Measurements from ENCODE around the gene NFKBIZ.

DNA sequence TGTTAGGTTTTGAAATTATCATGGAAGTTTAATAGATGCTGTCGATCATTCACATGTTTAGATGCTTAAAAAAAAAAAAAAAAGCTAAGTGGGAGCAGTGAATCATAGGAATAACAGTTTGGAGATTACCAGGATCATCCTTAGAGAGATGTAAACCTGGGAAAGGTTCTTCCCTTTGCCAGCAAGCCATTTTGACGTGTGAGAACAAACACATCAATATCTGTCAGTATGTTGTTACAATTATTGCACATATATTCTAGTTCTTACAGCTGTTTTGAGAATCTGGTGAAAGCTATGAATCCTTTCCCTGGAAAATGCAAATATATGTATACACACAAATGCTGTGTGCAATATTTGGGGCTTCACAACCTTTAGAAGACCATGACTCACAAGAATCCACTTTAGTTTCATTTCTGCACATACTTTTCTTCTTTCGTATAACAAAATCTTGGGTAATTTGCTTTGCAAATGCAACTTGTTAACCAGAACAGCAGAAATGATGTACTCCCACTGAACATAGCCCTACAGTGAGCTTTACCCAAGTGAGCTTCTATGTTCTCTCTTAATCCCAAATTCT lies 12.0 kb downstream of the NFKBIZ start:
- TF ChIP-seq, protein P1, sequence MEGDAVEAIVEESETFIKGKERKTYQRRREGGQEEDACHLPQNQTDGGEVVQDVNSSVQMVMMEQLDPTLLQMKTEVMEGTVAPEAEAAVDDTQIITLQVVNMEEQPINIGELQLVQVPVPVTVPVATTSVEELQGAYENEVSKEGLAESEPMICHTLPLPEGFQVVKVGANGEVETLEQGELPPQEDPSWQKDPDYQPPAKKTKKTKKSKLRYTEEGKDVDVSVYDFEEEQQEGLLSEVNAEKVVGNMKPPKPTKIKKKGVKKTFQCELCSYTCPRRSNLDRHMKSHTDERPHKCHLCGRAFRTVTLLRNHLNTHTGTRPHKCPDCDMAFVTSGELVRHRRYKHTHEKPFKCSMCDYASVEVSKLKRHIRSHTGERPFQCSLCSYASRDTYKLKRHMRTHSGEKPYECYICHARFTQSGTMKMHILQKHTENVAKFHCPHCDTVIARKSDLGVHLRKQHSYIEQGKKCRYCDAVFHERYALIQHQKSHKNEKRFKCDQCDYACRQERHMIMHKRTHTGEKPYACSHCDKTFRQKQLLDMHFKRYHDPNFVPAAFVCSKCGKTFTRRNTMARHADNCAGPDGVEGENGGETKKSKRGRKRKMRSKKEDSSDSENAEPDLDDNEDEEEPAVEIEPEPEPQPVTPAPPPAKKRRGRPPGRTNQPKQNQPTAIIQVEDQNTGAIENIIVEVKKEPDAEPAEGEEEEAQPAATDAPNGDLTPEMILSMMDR (IDR thresholded peaks at IDR 0.05) = no peak
- no peak for TF ChIP-seq POLR2A (IDR thresholded peaks at IDR 0.05)

Data from prostate gland (tissue), 2 donors.